ENCODE measurements around the gene NPVF. TPM values are rescaled to one million over a fixed set of nuclear protein-coding genes. Genes with fewer than 3 reads are reported as not detected.

NPVF gene
- total and polyA plus RNA-seq, 2 of the 8 experiments (the other 6 are each of a cell fraction or from before 2014, with no cell fraction given) = not detected

GRCh38 chr7:25215694-25216335 lies 12.5 kb downstream of the NPVF start:
- ChIA-PET POLR2A (ENCODE audit: partially characterized antibody) (no interaction called here), CTCF (ENCODE audit: partially characterized antibody) (interaction anchor here (0.7 to 2.6 kb wide), 23 partner anchors 9 to 510 kb away, joined by 3 to 12 read pairs (median 4); partner anchors contain the start of gene NPVF)
- Histone ChIP-seq H2BK5ac (ENCODE audit: low read depth, low read length) (no peak overlapping the region), H3K18ac (ENCODE audit: extremely low read depth, low read length) (no peak overlapping the region), H4K91ac (replicated peaks; ENCODE audit: insufficient read length, low read length) (no peak overlapping the region), H4K5ac (ENCODE audit: insufficient read length, low read depth, low read length) (no peak overlapping the region), H4K8ac (ENCODE audit: extremely low read depth, insufficient read depth, low read length) (no peak overlapping the region), H4K20me1 (replicated peaks in 1 of 2; ENCODE audit: control insufficient read depth in 1 of 2, insufficient read depth in 2 of 2, low read length in 2 of 2) (no peaks in the 10 kb centered on the region), H3K9ac (replicated peaks in 1 of 4; ENCODE audit: extremely low read depth in 1 of 4, low read depth in 3 of 4, low read length in 3 of 4) (no peak overlapping the region), H3K4me3 (ENCODE audit: extremely low read depth in 1 of 4, insufficient read depth in 2 of 4, low read depth in 3 of 4, low read length in 4 of 4) (no peak overlapping the region), H3K4me2 (ENCODE audit: insufficient read depth in 1 of 2, low read depth in 2 of 2, low read length in 2 of 2) (no peak overlapping the region), H3K4me1 (replicated peaks in 1 of 4; ENCODE audit: control insufficient read depth in 3 of 4, insufficient read depth in 4 of 4, low read length in 3 of 4) (peaks cover 0 to 3% (median 0%) of the 10 kb centered on the region in 4 experiments; a peak in 1 of 7 replicates), H3K4ac (replicated peaks; ENCODE audit: insufficient read length, low read depth, low read length) (no peak overlapping the region), H3K36me3 (ENCODE audit: control insufficient read depth in 2 of 4, insufficient read depth in 4 of 4, low read length in 3 of 4) (no peaks in the 10 kb centered on the region), H3K79me1 (ENCODE audit: low read depth, low read length) (no peaks in the 10 kb centered on the region), H3K14ac (ENCODE audit: insufficient read length) (no peak overlapping the region), H2BK120ac (replicated peaks; ENCODE audit: low read depth, low read length) (no peak overlapping the region), H3K27me3 (replicated peaks in 1 of 4; ENCODE audit: control insufficient read depth in 3 of 4, extremely low read depth in 1 of 4, insufficient read depth in 3 of 4, low read length in 3 of 4) (no peaks in the 10 kb centered on the region), H3K79me2 (ENCODE audit: control insufficient read depth in 1 of 2, insufficient read depth in 2 of 2, low read length in 2 of 2) (no peaks in the 10 kb centered on the region), H2AFZ (ENCODE audit: low read length) (no peak overlapping the region), H3K23ac (ENCODE audit: insufficient read length) (no peak overlapping the region), H3K9me3 (ENCODE audit: insufficient read depth in 2 of 2, low read depth in 1 of 2, low read length in 1 of 2) (no peaks in the 10 kb centered on the region), H3K23me2 (ENCODE audit: low read depth, low read length) (no peaks in the 10 kb centered on the region), H2BK12ac (ENCODE audit: low read depth, low read length) (no peak overlapping the region), H3K56ac (replicated peaks; ENCODE audit: insufficient read length, low read depth, low read length) (no peak overlapping the region), H2BK15ac (ENCODE audit: low read length) (no peak overlapping the region), H2AK5ac (ENCODE audit: low read depth, low read length) (no peak overlapping the region), H3K27ac (ENCODE audit: low read depth, low read length) (no peak overlapping the region), H2BK20ac (ENCODE audit: low read length) (no peak overlapping the region)
- FAIRE-seq = peak; percentile 58
- no peak for DNase-seq (ENCODE audit: low read depth in 1 of 2, low spot score in 2 of 2)
- no peak for TF ChIP-seq SRF (IDR thresholded peaks at IDR 0.05; ENCODE audit: low read depth, low read length)
- peak in 2 of 3 experiments; percentile 28; a peak in 3 of 4 replicates for TF ChIP-seq CTCF (IDR thresholded peaks at IDR 0.05; ENCODE audit: control extremely low read depth in 1 of 3, insufficient read depth in 1 of 3, low read depth in 1 of 3, low read length in 3 of 3)
- 82% methylated on average over 8 of the region's 8 CpGs; no CpG with 5 or more reads in 1 of the 2 experiments for WGBS, 2 experiments (ENCODE audit: extremely low coverage in 1 of 2, insufficient coverage in 1 of 2, insufficient read length in 1 of 2, insufficient replicate concordance in 2 of 2, low coverage in 1 of 2, low lambda C conversion rate in 2 of 2, missing lambda C conversion rate in 1 of 2)

Measured in H1 (cell line).